Measurements from ENCODE around the gene PSMB3.
A peak's percentile ranks its signal among the peaks of the same experiment; 100 is the strongest.

The PSMB3 gene

DNA sequence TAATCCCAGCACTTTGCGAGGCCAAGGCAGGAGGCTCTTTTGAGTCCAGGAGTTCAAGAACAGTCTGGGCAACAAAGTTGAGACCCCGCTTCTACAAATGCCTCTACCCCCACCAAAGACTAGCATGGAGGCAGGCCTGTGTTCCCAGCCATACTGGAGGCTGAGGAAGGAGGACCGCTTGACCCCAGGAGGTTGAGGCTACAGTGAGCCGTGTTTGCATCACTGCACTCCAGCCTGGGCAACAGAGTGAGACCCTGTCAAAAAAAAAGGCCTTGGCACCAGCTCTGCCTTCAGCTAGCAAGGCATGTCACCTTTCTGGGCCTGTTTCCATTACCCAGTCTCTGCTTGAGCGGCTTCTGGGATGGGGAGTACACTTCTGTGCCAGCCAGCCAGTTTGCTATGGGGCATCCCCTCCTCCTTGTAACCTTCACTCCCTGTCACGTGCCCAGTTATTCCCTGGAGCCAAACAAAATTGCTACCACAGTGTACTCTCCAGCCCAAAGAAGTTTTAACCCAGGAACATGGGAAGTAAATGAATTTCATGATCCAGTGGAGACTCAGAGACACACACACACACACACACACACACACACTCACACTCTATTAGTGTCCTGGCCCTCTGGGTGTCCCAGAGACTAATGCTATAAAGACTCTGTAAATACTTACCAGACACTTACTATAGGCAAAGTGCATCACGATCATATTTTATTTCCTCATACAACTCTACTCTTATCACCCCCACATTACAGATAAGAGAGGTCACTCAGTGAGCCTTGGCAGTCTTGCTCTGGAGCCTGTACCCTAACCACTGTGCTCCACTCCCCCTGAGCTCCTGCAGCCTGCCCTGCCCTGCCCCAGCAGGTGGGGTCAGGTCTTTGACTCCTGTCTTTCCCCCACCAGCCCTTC lies 19.9 kb upstream of the PSMB3 start:
- H3K36me3 ChIP-seq = peaks cover 54% of the 10 kb centered on the region
- H3K27ac ChIP-seq = no peak overlapping the region
- no peak for DNase-seq
- no peak overlapping the region for H3K4me3 ChIP-seq (ENCODE audit: low read depth, low read length)
- TF ChIP-seq, protein P1, sequence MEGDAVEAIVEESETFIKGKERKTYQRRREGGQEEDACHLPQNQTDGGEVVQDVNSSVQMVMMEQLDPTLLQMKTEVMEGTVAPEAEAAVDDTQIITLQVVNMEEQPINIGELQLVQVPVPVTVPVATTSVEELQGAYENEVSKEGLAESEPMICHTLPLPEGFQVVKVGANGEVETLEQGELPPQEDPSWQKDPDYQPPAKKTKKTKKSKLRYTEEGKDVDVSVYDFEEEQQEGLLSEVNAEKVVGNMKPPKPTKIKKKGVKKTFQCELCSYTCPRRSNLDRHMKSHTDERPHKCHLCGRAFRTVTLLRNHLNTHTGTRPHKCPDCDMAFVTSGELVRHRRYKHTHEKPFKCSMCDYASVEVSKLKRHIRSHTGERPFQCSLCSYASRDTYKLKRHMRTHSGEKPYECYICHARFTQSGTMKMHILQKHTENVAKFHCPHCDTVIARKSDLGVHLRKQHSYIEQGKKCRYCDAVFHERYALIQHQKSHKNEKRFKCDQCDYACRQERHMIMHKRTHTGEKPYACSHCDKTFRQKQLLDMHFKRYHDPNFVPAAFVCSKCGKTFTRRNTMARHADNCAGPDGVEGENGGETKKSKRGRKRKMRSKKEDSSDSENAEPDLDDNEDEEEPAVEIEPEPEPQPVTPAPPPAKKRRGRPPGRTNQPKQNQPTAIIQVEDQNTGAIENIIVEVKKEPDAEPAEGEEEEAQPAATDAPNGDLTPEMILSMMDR (IDR thresholded peaks at IDR 0.05; ENCODE audit: low read depth, low read length) = no peak
- no peaks in the 10 kb centered on the region for H3K27me3 ChIP-seq (ENCODE audit: insufficient read depth, low read depth, severe bottlenecking)
- no peaks in the 10 kb centered on the region for H3K9me3 ChIP-seq (ENCODE audit: severe bottlenecking)

DNA sequence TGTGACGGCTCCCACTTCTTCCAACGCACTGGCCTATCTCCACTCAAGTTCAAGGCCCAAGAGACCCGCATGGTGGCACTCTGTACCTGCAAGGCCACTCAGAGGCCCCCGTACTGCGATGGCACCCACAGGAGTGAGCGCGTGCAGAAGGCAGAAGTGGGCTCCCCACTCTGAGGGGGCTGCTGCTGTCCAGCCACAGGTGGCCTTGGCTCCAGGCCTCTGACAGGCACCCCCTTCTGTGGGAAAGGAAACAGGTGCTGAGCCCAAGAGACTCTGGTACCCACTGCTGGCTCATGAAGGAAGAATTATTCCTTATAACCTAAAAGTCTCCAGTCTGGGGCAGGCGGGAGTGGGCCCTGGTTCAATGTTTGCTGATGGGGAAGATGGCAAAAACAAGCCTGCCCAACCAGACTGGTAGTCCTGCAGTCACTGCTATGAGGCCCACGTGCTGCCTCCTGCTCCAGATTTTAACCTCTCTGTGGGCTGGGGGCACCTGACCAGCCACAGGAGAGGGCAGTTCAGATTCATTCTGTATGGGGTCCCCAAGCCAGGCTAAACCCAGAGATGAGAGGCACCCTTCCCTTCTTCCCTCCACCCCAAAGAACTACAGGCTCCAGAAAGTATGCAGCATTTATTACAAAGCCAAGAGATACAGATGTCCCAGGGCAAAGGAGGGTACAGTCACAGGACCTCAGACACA lies 19.1 kb upstream of the PSMB3 start:
- DNase-seq = no peak
- peaks cover 54% of the 10 kb centered on the region for H3K36me3 ChIP-seq
- TF ChIP-seq, protein P1 (IDR thresholded peaks at IDR 0.05; ENCODE audit: low read depth, low read length) = no peak
- no peaks in the 10 kb centered on the region for H3K27me3 ChIP-seq (ENCODE audit: insufficient read depth, low read depth, severe bottlenecking)
- H3K9me3 ChIP-seq (ENCODE audit: severe bottlenecking) = no peaks in the 10 kb centered on the region
- H3K27ac ChIP-seq = no peak overlapping the region
- no peak overlapping the region for H3K4me3 ChIP-seq (ENCODE audit: low read depth, low read length)

DNA sequence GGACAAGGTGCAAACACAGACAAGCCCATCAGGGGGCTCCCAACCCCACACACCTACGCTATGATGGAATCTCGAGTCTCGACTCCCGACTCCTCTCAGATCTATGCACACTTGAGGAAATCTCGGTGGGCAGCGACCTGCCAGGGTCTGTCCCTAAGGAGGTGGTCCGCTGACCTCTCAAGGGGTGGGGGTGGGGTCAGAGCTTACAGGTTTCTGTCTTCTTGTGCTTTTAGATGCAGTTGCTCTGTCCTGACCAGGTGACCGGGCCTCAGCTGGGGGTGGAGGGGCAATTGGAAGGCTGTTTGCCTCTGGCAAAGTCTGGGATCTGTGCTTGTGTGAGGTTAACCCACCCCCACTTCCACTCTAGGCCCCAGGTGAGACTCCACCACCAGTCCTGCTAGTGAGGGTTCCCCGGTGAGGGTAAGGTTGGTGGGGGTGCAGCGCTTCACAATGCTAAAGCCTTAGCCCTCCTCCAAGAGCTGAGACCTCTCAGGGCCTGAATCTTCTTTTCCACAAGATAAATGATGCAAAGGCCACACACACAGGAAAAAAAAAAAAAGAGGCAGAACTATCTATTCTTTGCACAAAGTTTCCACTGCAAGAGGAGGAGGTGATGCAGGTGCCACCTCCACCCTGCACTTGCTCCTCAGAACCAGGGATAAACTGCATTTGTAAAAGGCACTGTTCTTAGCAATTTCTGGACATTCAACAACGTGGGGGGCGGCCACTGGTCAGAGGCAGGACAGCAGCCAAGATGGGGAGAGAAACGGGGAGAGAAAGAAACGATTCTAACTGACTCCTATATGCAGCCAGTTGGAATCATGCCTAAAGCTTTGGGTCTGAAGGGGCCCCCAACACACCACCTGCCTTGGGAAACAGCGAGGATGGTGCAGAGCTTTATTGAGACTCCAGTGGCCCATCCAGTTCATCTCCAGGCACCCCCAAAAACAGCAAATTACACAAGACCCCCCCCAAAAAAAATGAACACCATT lies 18.3 kb upstream of the PSMB3 start:
- Histone ChIP-seq H3K27ac (no peak overlapping the region), H3K27me3 (ENCODE audit: insufficient read depth, low read depth, severe bottlenecking) (no peaks in the 10 kb centered on the region), H3K36me3 (peaks cover 62% of the 10 kb centered on the region), H3K9me3 (ENCODE audit: severe bottlenecking) (no peaks in the 10 kb centered on the region), H3K4me3 (ENCODE audit: low read depth, low read length) (no peak overlapping the region)
- peak; percentile 54 for DNase-seq
- TF ChIP-seq, protein P1 (IDR thresholded peaks at IDR 0.05; ENCODE audit: low read depth, low read length) = peak; percentile 66

DNA sequence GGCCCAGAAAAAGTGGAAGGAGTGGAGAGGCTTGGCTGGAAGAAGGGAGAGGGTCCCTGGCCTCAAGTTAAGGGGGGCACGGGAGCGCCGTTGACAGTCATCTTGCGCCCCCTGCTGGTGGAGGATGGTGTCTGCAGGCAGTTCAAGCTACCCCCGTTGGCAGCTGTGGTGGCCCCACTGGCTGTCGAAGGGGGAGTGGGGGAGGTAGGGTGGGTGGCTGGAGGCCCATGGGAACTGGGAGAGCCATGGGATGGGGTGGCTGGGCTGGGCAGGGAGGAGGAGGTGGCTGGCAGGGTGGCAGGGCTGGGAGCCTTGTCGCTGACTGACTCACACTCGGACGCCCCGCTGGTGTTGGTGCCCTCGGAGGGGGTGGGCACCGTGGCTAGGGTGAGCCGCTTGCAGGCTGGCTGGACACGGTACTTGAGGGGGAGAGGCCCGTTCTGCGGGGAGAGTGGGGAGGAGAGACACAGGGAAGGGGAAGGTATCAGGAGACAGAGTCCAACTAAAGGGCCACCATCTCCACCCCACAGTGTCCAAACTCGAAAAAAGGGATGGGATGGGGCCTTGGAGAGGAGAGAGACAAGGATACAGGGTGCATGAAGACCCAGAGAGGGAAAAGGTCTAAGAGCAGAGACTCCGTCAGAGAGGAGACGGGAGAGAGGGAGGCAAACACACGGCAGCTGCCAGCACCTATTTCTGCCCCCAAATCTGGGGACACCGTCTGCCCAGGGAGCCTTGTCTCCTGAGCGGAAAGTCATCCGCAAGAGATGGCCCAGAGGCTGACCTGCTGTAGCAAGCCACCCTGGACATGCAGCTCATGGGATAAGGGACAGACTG lies 17.2 kb upstream of the PSMB3 start:
- peak; percentile 71 for DNase-seq
- peaks cover 70% of the 10 kb centered on the region for H3K36me3 ChIP-seq
- no peak overlapping the region for H3K27ac ChIP-seq

More for the DNA sequence above, 17.2 kb upstream of the PSMB3 start:
- TF ChIP-seq, protein P1 (IDR thresholded peaks at IDR 0.05; ENCODE audit: low read depth, low read length) = peak; percentile 94
- H3K4me3 ChIP-seq (ENCODE audit: low read depth, low read length) = no peak overlapping the region
- H3K9me3 ChIP-seq (ENCODE audit: severe bottlenecking) = no peaks in the 10 kb centered on the region
- no peaks in the 10 kb centered on the region for H3K27me3 ChIP-seq (ENCODE audit: insufficient read depth, low read depth, severe bottlenecking)
